IMR-90 (cell line): ENCODE results near the gene NEK6. TPM values are rescaled to one million over a fixed set of nuclear protein-coding genes. Genes with fewer than 3 reads are reported as not detected.

Source experiments
- ATAC-seq: fragments of 200-7000 bp; cut with Tn5 transposase; 2 replicates; pipeline ENCODE4 v1.9.1; 2020; ENCODE audit warnings: low read depth, mild to moderate bottlenecking, moderate library complexity
- BruUV-seq: library from RNA; stranded (reverse); fragments of 400-500 nt; replicated peaks from 2 replicates; lab custom pipeline; 2021; lab: Mats Ljungman, UMichigan
- CTCF ChIA-PET: fragments of 300-600 bp; formaldehyde crosslinking; extraction: SDS; loops from one replicate; lab custom pipeline; 2021; ENCODE audit warnings: antibody characterized with exemption; lab: Yijun Ruan, JAX
- POLR2A ChIA-PET: fragments of 300-600 bp; sonication (Branson Sonifier 250); formaldehyde crosslinking; loops from one replicate; lab custom pipeline; 2022; ENCODE audit warnings: antibody characterized with exemption; ENCODE audit not compliant: unreplicated experiment; lab: Charles Lee
- DNase-seq: peaks from one replicate; pipeline ENCODE4 v3.0.0; 2013
- H2AFZ ChIP-seq: replicated peaks from 2 replicates; pipeline ENCODE3; 2013; ENCODE audit warnings: low read length, mild to moderate bottlenecking; ENCODE audit not compliant: poor library complexity
- H2AK5ac ChIP-seq: 2 replicates; pipeline ENCODE4 v1.6.1; 2013; ENCODE audit warnings: low read depth, low read length, inconsistent platforms
- H2AK9ac ChIP-seq: replicated peaks from 2 replicates; pipeline ENCODE3; 2013; ENCODE audit warnings: mild to moderate bottlenecking, low read depth, low read length, moderate library complexity; ENCODE audit not compliant: poor library complexity
- H2BK120ac ChIP-seq: 2 replicates; pipeline ENCODE4 v1.6.1; 2013; ENCODE audit warnings: low read depth, low read length, inconsistent platforms
- H2BK15ac ChIP-seq: 3 replicates; pipeline ENCODE4 v1.6.1; 2013; ENCODE audit warnings: low read depth, low read length, inconsistent platforms
- H2BK20ac ChIP-seq: 2 replicates; pipeline ENCODE4 v1.6.1; 2013; ENCODE audit warnings: low read depth, mild to moderate bottlenecking, inconsistent platforms, low read length, moderate library complexity
- H2BK5ac ChIP-seq: 2 replicates; pipeline ENCODE4 v1.6.1; 2013; ENCODE audit warnings: mild to moderate bottlenecking, low read depth, low read length, inconsistent platforms; ENCODE audit not compliant: poor library complexity, severe bottlenecking
- H3K14ac ChIP-seq: replicated peaks from 2 replicates; pipeline ENCODE4 v1.6.1; 2013; ENCODE audit warnings: low read depth, low read length, inconsistent platforms
- H3K18ac ChIP-seq: 2 replicates; pipeline ENCODE4 v1.6.1; 2013; ENCODE audit warnings: low read depth, low read length, control low read depth
- H3K23ac ChIP-seq: 2 replicates; pipeline ENCODE4 v1.6.1; 2013; ENCODE audit warnings: low read depth, low read length, inconsistent platforms
- H3K27ac ChIP-seq: 2 replicates; pipeline ENCODE4 v1.5.1; 2013; ENCODE audit warnings: mild to moderate bottlenecking, control low read depth, low read length; ENCODE audit not compliant: insufficient read depth
- H3K27me3 ChIP-seq: 2 replicates; pipeline ENCODE4 v1.6.1; 2013; ENCODE audit warnings: low read length; ENCODE audit not compliant: control insufficient read depth, insufficient read depth
- H3K36me3 ChIP-seq: 2 replicates; pipeline ENCODE4 v1.6.1; 2013; ENCODE audit warnings: low read length, mixed read lengths; ENCODE audit not compliant: control insufficient read depth, insufficient read depth
- H3K4ac ChIP-seq: 2 replicates; pipeline ENCODE4 v1.6.1; 2013; ENCODE audit warnings: low read depth, low read length, inconsistent platforms
- H3K4me1 ChIP-seq: 2 replicates; pipeline ENCODE4 v1.6.1; 2013; ENCODE audit warnings: low read length, mixed read lengths; ENCODE audit not compliant: control insufficient read depth, insufficient read depth
- H3K4me2 ChIP-seq: 2 replicates; pipeline ENCODE4 v1.6.1; 2013; ENCODE audit warnings: low read depth, mild to moderate bottlenecking, control low read depth, low read length, moderate library complexity
- H3K4me3 ChIP-seq: 2 replicates; pipeline ENCODE4 v1.5.1; 2013; ENCODE audit warnings: low read depth, mild to moderate bottlenecking, control low read depth, low read length, moderate library complexity; ENCODE audit not compliant: insufficient read depth
- H3K56ac ChIP-seq: 2 replicates; pipeline ENCODE4 v1.6.1; 2013; ENCODE audit warnings: low read length, inconsistent platforms; ENCODE audit not compliant: insufficient read depth; ENCODE audit errors: extremely low read depth
- H3K79me1 ChIP-seq, 2 experiments: 2 replicates each; pipeline ENCODE4 v1.6.1; 2013; ENCODE audit warnings: low read length in 2 of 2, inconsistent platforms in 1 of 2, low read depth in 1 of 2
- H3K9ac ChIP-seq: 2 replicates; pipeline ENCODE4 v1.6.1; 2013; ENCODE audit warnings: low read depth, low read length, control low read depth
- H3K9me1 ChIP-seq: 2 replicates; pipeline ENCODE4 v1.6.1; 2013; ENCODE audit warnings: low read length, inconsistent platforms; ENCODE audit not compliant: insufficient read depth
- H3K9me3 ChIP-seq: 2 replicates; pipeline ENCODE4 v1.6.1; 2013; ENCODE audit warnings: low read length; ENCODE audit not compliant: control insufficient read depth, insufficient read depth
- H4K20me1 ChIP-seq: 2 replicates; pipeline ENCODE4 v1.6.1; 2013; ENCODE audit warnings: low read length, inconsistent platforms; ENCODE audit not compliant: insufficient read depth
- H4K5ac ChIP-seq: 2 replicates; pipeline ENCODE4 v1.6.1; 2013; ENCODE audit warnings: mild to moderate bottlenecking, low read depth, low read length, control low read depth
- H4K8ac ChIP-seq, 2 experiments: 2 replicates each; pipeline ENCODE4 v1.6.1; 2013; ENCODE audit warnings: low read depth in 2 of 2, low read length in 2 of 2, control low read depth in 1 of 2, inconsistent platforms in 1 of 2
- H4K91ac ChIP-seq: 2 replicates; pipeline ENCODE4 v1.6.1; 2013; ENCODE audit warnings: low read depth, low read length, inconsistent platforms; ENCODE audit not compliant: insufficient read depth
- CEBPB ChIP-seq: IDR thresholded peaks from 2 replicates; pipeline ENCODE4 v1.6.1; 2012; ENCODE audit warnings: low read depth, low read length, improper control_type of control experiment
- CHD1 ChIP-seq: IDR thresholded peaks from 2 replicates; pipeline ENCODE4 v1.6.1; 2012; ENCODE audit warnings: low read depth, low read length, improper control_type of control experiment
- CTCF ChIP-seq: conservative IDR thresholded peaks from 2 replicates; pipeline ENCODE4 v1.5.1; 2012; ENCODE audit warnings: mild to moderate bottlenecking, low read depth, low read length, improper control_type of control experiment
- MXI1 ChIP-seq: IDR thresholded peaks from 2 replicates; pipeline ENCODE4 v1.6.1; 2012; ENCODE audit warnings: low read depth, mild to moderate bottlenecking, low read length, moderate library complexity, borderline replicate concordance
- NFE2L2 ChIP-seq: fragments of 150-350 bp; IDR thresholded peaks from 2 replicates; pipeline ENCODE4 v1.6.1; 2016; ENCODE audit warnings: low read depth, mild to moderate bottlenecking, low read length
- POLR2A ChIP-seq: IDR thresholded peaks from 2 replicates; pipeline ENCODE4 v1.6.1; 2012; ENCODE audit warnings: mild to moderate bottlenecking, low read depth, low read length
- RAD21 ChIP-seq: IDR thresholded peaks from 2 replicates; pipeline ENCODE4 v1.6.1; 2012; ENCODE audit warnings: low read length, improper control_type of control experiment
- RFX5 ChIP-seq: IDR thresholded peaks from 2 replicates; pipeline ENCODE4 v1.8.0; 2012; ENCODE audit warnings: low read depth, mild to moderate bottlenecking, low read length, moderate library complexity
- USF2 ChIP-seq: fragments of 150-350 bp; IDR thresholded peaks from 2 replicates; pipeline ENCODE4 v1.6.1; 2017; ENCODE audit warnings: mild to moderate bottlenecking, antibody characterized with exemption, low read length, low read depth
- WGBS, 2 experiments: methylation state at CpG; one replicate each; pipeline versions ENCODE4 v1.1.5 to v1.1.7; 2013; ENCODE audit warnings: missing lambda C conversion rate in 2 of 2; ENCODE audit not compliant: insufficient read length in 1 of 2; ENCODE audit errors: extremely low coverage in 2 of 2; 5-methylcytosine and 5-hydroxymethylcytosine counted together
- dilution Hi-C: fragments of 300-500 bp; cut with HindIII; formaldehyde crosslinking; loops from one replicate; pipeline ENCODE4 v1.14.3; 2018; ENCODE audit warnings: low sequenced_read_pairs; ENCODE audit not compliant: unreplicated experiment
- in situ Hi-C: fragments of 300-500 bp; cut with MboI; formaldehyde crosslinking; loops from 3 replicates; pipeline ENCODE4 v1.14.3; 2019; ENCODE audit warnings: low sequenced_read_pairs, inconsistent platforms, mixed read lengths
- intact Hi-C: fragments of 100-400 bp; cut with micrococcal nuclease; formaldehyde crosslinking; loops from 2 replicates; pipeline ENCODE4 v1.10.0; 2022
- polyA plus RNA-seq, 3 experiments: library from polyadenylated mRNA; depleted of rRNA; stranded (reverse); fragments of >200 nt; gene quantifications; 2 replicates each; pipeline ENCODE4 v1.2.3, GENCODE V29; 2012; ENCODE audit warnings: low replicate concordance in 1 of 3
- total RNA-seq: library from RNA; depleted of rRNA; stranded (reverse); fragments of >200 nt; gene quantifications from 2 replicates; pipeline ENCODE4 v1.2.3, GENCODE V29; 2012
- TF ChIP-seq, protein P1 (sequence below): fragments of 150-350 bp; IDR thresholded peaks from 2 replicates; pipeline ENCODE4 v1.6.1; 2016; ENCODE audit warnings: low read depth, mild to moderate bottlenecking, low read length, moderate library complexity, borderline replicate concordance

The NEK6 gene
- total and polyA plus RNA-seq, 2 of the 4 experiments (the other 2 are of a cell fraction), result 79.9 to 112 TPM

DNA sequence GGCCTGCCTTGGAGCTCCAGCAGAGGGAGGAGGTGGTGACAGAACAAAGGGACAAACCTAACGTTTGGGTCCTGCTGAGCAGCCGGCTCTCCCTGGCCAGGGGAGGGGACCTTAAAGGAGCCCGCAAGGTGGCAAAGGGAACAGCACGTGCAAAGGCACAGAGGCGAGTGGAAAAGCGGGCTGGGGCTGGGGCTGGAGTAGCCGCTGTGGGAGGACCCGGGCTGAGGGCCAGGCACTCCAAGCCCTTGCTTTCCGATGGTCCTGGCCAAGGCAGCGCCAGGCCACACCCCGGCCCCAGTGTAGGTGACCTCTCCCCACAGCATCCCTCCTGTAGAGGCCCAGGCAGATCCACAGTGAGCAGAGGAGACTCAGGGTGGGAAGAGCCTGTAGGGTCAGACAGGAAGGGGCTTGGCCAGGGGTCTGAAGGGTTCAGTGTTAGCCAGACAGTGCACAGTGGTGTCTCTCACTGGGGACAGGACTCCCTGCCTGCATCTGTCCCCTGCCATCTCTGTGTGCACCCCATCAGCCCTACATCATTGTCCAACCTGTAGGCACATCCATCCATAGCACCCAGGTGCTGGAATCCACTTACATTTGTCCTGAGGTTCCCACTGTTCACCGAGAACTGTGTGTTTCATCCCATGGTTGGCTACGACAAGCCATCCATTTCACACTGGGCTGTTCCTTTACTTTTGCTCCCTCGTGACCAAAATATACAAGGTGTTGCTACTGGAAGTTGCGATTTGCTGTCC lies 77.0 kb downstream of the NEK6 start:
- H3K4me1 ChIP-seq, result peaks cover 2% of the 10 kb centered on the region; the same call in 1 of the 2 replicates
- peaks cover 9% of the 10 kb centered on the region; the same call in 1 of the 2 replicates for H4K20me1 ChIP-seq
- H3K4me3 ChIP-seq, result no peak overlapping the region
- H2AK9ac ChIP-seq, result no peak overlapping the region
- peaks cover 3% of the 10 kb centered on the region; the same call in 1 of the 2 replicates for H3K9me1 ChIP-seq
- no peak overlapping the region for H4K5ac ChIP-seq
- H3K18ac ChIP-seq, result no peak overlapping the region
- H4K91ac ChIP-seq, result no peak overlapping the region
- no peak overlapping the region for H2BK15ac ChIP-seq
- TF ChIP-seq CHD1, result no peak
- no peak for TF ChIP-seq CTCF
- no peak for TF ChIP-seq POLR2A
- TF ChIP-seq, protein P1, sequence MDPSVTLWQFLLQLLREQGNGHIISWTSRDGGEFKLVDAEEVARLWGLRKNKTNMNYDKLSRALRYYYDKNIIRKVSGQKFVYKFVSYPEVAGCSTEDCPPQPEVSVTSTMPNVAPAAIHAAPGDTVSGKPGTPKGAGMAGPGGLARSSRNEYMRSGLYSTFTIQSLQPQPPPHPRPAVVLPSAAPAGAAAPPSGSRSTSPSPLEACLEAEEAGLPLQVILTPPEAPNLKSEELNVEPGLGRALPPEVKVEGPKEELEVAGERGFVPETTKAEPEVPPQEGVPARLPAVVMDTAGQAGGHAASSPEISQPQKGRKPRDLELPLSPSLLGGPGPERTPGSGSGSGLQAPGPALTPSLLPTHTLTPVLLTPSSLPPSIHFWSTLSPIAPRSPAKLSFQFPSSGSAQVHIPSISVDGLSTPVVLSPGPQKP, result no peak
- no peak for TF ChIP-seq RAD21
- TF ChIP-seq MXI1, result no peak
- TF ChIP-seq RFX5, result no peak
- TF ChIP-seq CEBPB, result no peak
- TF ChIP-seq USF2, result no peak
- TF ChIP-seq NFE2L2, result no peak
- no peak overlapping the region for H3K14ac ChIP-seq
- peaks cover 78% of the 10 kb centered on the region for H3K36me3 ChIP-seq
- ATAC-seq (no peak), DNase-seq (no peak)
- no peak overlapping the region for H3K23ac ChIP-seq
- dilution Hi-C loops, result no loop called here
- CTCF ChIA-PET, result no interaction called here
- H3K9me3 ChIP-seq, result no peaks in the 10 kb centered on the region
- H3K4ac ChIP-seq, result no peak overlapping the region
- H3K27me3 ChIP-seq, result no peaks in the 10 kb centered on the region
- H3K4me2 ChIP-seq, result no peak overlapping the region
- no peak overlapping the region for H2BK20ac ChIP-seq
- no peak overlapping the region for H2BK5ac ChIP-seq
- H2AFZ ChIP-seq, result no peak overlapping the region
- no peak overlapping the region for H3K9ac ChIP-seq
- 90% methylated on average over 11 of the region's 15 CpGs; no CpG with 5 or more reads in 1 of the 2 experiments for WGBS, 2 experiments
- no peak overlapping the region for H3K27ac ChIP-seq
- no peak overlapping the region for H2AK5ac ChIP-seq
- H3K79me1 ChIP-seq, result peaks cover 18 to 68% of the 10 kb centered on the region in 2 experiments
- intact Hi-C loops, result no loop called here
- no peak overlapping the region for H4K8ac ChIP-seq
- in situ Hi-C loops, result no loop called here
- H3K56ac ChIP-seq, result no peak overlapping the region
- POLR2A ChIA-PET, result no interaction called here
- no peak overlapping the region for H2BK120ac ChIP-seq
- BruUV-seq, result no TSS peak
